Activated naive CD8-positive, alpha-beta T cell treated with anti-CD3 and anti-CD28 coated beads, Interleukin-2, amount 50 U/mL, for 24 hours (primary cell): Measurements from ENCODE around the gene NUCB1.

Experiments
- ATAC-seq: fragments of 150-1000 bp; cut with Tn5 transposase; one replicate; pipeline ENCODE4 v1.10.0; 2021
- DNase-seq: peaks from one replicate; pipeline ENCODE4 v3.0.0; 2021
- H3K27ac Mint-ChIP-seq: one replicate; pipeline ENCODE4 v1.8.0; 2021; ENCODE audit warnings: mild to moderate bottlenecking, mixed read lengths
- H3K27me3 Mint-ChIP-seq: one replicate; pipeline ENCODE4 v1.8.0; 2021; ENCODE audit warnings: mixed read lengths
- H3K36me3 Mint-ChIP-seq: one replicate; pipeline ENCODE4 v1.8.0; 2021; ENCODE audit warnings: low read depth, mixed read lengths
- H3K4me1 Mint-ChIP-seq: one replicate; pipeline ENCODE4 v1.8.0; 2021; ENCODE audit warnings: mixed read lengths
- H3K4me3 Mint-ChIP-seq: one replicate; pipeline ENCODE4 v1.8.0; 2021; ENCODE audit warnings: mild to moderate bottlenecking, moderate library complexity, mixed read lengths
- H3K9me3 Mint-ChIP-seq: one replicate; pipeline ENCODE4 v1.8.0; 2021; ENCODE audit warnings: mixed read lengths

NUCB1 gene

DNA sequence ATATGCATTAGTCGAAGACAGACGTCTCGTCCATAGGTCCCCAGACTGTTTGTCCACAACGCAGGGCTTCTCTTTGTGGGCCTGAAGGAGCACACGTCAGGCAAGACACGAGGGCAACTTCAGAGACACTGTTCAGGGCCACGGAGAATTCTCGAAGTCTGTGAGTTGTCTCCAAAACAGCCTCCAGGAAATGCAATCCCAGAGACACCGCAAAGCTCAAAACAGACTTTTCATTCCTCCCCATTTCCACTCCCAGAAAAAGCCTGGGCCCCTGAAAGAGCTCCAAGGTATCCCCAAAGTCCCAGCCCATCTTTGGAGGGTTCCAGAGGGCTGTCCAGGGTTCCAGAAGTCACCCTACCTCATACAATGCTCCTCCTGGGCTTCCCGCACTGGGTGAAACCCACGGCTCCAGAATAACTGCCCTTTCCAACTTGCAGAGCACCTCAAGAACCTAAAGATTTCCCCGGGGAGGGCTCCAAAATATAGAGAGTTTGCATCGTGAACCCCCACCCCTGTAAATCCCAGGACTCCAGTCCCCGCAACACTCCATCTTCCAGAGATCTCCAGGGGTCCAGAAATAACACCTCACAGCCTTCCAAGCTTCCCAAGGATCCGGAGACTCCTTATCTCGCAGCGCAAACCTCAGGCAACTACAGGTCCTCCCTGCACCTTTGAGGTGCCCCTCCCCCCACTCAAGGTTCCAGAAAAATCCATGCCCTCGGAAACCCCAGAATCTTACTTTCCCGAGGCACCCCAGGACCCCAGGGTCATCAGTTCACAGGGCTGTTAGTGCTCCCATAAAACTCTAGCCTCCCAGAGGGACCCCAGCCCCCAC is 64.3 kb downstream of the NUCB1 start:
- H3K4me1 Mint-ChIP-seq: peaks cover 62% of the 10 kb centered on the region
- H3K36me3 Mint-ChIP-seq: peaks cover 36% of the 10 kb centered on the region
- H3K4me3 Mint-ChIP-seq: peak overlapping the region; percentile 97
- DNase-seq (no peak), ATAC-seq (no peak)
- H3K9me3 Mint-ChIP-seq: no peaks in the 10 kb centered on the region
- H3K27me3 Mint-ChIP-seq: no peaks in the 10 kb centered on the region
- H3K27ac Mint-ChIP-seq: peak overlapping the region; percentile 98

DNA sequence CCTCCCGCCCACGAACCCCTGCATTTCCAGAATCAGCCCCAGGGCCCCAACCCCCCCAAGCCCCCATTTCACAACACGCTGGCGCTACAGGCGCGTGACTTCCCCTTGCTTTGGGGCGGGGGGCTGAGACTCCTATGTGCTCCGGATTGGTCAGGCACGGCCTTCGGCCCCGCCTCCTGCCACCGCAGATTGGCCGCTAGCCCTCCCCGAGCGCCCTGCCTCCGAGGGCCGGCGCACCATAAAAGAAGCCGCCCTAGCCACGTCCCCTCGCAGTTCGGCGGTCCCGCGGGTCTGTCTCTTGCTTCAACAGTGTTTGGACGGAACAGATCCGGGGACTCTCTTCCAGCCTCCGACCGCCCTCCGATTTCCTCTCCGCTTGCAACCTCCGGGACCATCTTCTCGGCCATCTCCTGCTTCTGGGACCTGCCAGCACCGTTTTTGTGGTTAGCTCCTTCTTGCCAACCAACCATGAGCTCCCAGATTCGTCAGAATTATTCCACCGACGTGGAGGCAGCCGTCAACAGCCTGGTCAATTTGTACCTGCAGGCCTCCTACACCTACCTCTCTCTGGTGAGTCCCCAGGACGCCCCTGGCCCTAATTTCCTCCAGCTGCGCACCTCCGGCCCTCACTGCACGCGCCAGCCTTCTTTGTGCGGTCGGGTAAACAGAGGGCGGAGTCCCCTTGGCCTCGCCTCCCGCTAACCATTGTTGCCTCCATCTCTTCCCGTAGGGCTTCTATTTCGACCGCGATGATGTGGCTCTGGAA is 65.1 kb downstream of the NUCB1 start, which contains the start of gene FTL:
Gene FTL, plus strand, starts transcription at position 270 of the 766 bp plus-strand sequence. Its CDS starts 199 bp downstream, at position 469.
- Mint-ChIP-seq H3K9me3 (no peaks in the 10 kb centered on the region), H3K27me3 (no peaks in the 10 kb centered on the region), H3K4me1 (peaks cover 62% of the 10 kb centered on the region), H3K4me3 (peak within 1 kb of the TSS; percentile 97), H3K27ac (peak within 1 kb of the TSS; percentile 98), H3K36me3 (peaks cover 40% of the 10 kb centered on the region)
- DNase-seq: peak; percentile 95
- ATAC-seq: peak; percentile 59

DNA sequence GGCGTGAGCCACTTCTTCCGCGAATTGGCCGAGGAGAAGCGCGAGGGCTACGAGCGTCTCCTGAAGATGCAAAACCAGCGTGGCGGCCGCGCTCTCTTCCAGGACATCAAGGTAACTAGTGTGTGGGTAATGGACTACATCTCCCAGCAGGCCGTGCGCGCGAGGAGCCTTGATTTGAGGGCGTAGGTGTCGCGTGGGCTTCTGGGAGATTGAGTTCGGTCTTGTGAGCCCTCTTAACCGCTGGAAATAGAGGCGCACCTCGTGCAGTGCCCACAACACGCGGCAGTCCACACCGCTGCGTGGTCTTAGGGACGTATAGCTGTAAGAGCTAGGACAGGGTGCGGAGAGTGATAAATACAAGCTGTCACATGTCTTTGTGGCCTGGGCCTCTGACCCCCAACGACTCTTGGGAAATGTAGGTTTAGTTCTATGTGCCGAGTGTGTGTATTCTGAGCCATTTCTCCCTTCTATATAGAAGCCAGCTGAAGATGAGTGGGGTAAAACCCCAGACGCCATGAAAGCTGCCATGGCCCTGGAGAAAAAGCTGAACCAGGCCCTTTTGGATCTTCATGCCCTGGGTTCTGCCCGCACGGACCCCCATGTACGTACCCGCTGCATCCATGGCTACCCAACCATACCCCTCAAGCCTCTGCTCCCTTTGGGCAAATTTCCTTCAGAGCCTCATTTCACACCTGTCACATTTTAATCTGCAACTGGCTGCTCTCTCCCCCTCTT is 65.9 kb downstream of the NUCB1 start:
- Mint-ChIP-seq H3K36me3 (peaks cover 40% of the 10 kb centered on the region), H3K27ac (peak overlapping the region; percentile 98), H3K27me3 (no peaks in the 10 kb centered on the region), H3K9me3 (no peaks in the 10 kb centered on the region), H3K4me3 (peak overlapping the region; percentile 97), H3K4me1 (peaks cover 63% of the 10 kb centered on the region)
- peak; percentile 85 for DNase-seq
- ATAC-seq: peak; percentile 20

GRCh38 chr19:48966541-48967345 is 66.6 kb downstream of the NUCB1 start:
- H3K4me1 Mint-ChIP-seq: peaks cover 59% of the 10 kb centered on the region
- peak overlapping the region; percentile 98 for H3K27ac Mint-ChIP-seq
- no peaks in the 10 kb centered on the region for H3K9me3 Mint-ChIP-seq
- H3K4me3 Mint-ChIP-seq: peak overlapping the region; percentile 97
- H3K36me3 Mint-ChIP-seq: peaks cover 37% of the 10 kb centered on the region
- H3K27me3 Mint-ChIP-seq: no peaks in the 10 kb centered on the region
- no peak for DNase-seq
- ATAC-seq: no peak

- Mint-ChIP-seq H3K4me1 (peaks cover 51% of the 10 kb centered on the region), H3K36me3 (peaks cover 37% of the 10 kb centered on the region), H3K27ac (peak overlapping the region; percentile 98), H3K4me3 (peak overlapping the region; percentile 97), H3K9me3 (no peaks in the 10 kb centered on the region), H3K27me3 (no peaks in the 10 kb centered on the region)
- no peak for DNase-seq
- no peak for ATAC-seq
Measured at GRCh38 chr19:48967346-48968178, 67.5 kb downstream of the NUCB1 start.

GRCh38 chr19:48968179-48968661 is 68.1 kb downstream of the NUCB1 start:
- Mint-ChIP-seq H3K4me1 (peaks cover 47% of the 10 kb centered on the region), H3K36me3 (peaks cover 41% of the 10 kb centered on the region), H3K9me3 (no peaks in the 10 kb centered on the region), H3K27me3 (no peaks in the 10 kb centered on the region), H3K27ac (peak overlapping the region; percentile 98), H3K4me3 (peak overlapping the region; percentile 97)
- ATAC-seq (no peak), DNase-seq (no peak)

DNA sequence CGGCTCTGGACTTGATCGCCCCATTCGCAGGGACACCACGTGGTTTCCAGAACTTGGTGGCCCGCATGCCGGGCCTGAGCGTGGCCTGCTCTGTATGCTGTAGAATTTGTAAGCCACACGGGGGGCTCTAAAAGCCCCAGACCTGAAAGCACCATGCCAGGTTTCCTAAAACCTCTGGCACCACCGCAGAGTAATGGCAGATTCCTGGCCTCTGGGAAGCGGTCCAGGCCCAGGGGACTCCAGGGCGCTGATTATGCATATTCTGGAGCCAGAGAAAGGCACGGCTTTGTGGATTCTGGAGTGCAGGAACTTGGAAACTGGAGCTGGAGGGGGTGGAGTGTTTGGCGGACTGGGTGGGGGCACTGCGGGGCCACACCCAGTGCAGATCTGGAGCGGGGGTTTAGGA is 68.7 kb downstream of the NUCB1 start:
- no peak overlapping the region for H3K27ac Mint-ChIP-seq
- H3K36me3 Mint-ChIP-seq: peaks cover 41% of the 10 kb centered on the region
- ATAC-seq (no peak), DNase-seq (no peak)
- H3K9me3 Mint-ChIP-seq: no peaks in the 10 kb centered on the region
- H3K4me3 Mint-ChIP-seq: no peak overlapping the region
- no peaks in the 10 kb centered on the region for H3K27me3 Mint-ChIP-seq
- peaks cover 41% of the 10 kb centered on the region for H3K4me1 Mint-ChIP-seq

DNA sequence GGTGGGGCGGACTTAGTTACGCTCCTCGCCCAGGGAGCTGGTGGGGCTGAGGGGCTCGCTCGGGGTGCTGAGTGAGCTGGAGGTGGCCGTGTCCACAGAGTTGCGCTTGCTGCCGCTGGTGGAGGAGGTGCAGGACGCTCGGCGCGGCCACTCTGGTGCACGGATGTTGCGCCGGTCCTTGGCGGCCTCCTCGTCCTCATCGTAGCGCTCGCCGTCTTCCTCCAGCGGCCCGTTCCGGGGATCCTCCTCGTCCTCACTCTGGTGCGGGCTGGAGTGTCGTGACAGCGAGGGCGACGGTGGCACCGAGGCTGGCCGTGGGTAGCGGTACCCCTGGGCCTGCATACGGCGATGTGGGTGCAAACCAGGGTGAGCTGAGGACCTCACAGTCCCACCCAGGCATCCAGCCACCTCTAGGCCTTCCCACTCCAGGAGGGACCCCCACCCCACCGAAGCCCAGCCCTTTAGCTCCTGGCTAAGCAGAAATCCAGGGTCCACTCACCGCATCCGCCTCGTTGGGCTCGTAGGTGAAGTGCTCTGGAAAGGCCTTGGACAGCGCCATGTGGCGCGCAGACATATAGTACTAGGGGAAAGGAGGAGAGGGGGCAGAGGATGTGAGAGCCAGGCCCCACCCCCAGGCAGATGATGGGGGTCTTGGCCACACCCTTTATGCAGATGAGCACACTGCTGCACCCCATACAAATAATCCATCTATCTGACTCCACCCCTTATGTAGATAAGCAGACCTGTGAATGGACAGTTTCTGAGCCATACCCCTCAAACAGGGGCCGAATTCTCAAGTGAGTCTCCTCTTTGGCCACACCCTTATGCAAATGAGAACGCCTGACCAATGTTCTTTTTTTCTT is 69.4 kb downstream of the NUCB1 start:
- Mint-ChIP-seq H3K27ac (no peak overlapping the region), H3K9me3 (no peaks in the 10 kb centered on the region), H3K4me1 (peaks cover 34% of the 10 kb centered on the region), H3K4me3 (no peak overlapping the region), H3K27me3 (no peaks in the 10 kb centered on the region), H3K36me3 (peaks cover 45% of the 10 kb centered on the region)
- ATAC-seq (no peak), DNase-seq (no peak)

DNA sequence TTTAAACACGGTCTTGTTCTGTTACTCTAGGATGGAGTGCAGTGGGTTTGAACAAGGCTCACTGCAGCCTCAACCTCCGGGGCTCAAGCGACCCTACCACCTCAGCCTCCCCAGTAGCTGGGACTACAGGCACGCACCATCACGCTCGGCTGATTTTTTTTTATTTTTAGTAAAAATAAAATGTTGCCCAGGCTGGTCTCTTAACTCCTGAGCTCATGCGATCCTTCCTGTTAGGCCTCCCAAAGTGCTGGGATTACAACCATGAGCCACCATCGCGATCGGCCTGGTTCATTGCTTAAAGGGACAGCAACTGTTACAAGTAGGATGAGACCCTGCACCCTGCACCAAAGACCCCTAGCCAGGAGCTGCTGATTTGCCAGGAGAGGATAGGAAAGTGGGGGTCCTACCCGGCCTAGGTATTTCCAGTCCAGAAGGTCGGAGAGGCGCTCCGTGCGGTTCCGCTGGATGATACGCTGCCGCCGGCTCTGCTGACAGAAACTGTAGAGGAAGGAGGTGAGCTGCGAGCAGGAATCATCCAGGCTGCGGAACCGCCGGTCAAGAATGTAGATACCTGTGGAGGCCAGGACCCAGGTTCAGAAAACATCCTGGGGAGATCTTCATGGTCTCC is 70.1 kb downstream of the NUCB1 start:
- Mint-ChIP-seq H3K4me3 (no peak overlapping the region), H3K36me3 (peaks cover 44% of the 10 kb centered on the region), H3K9me3 (no peaks in the 10 kb centered on the region), H3K4me1 (peaks cover 27% of the 10 kb centered on the region), H3K27ac (no peak overlapping the region), H3K27me3 (no peaks in the 10 kb centered on the region)
- ATAC-seq (no peak), DNase-seq (no peak)

GRCh38 chr19:48970923-48971395 is 70.8 kb downstream of the NUCB1 start:
- DNase-seq (peak; percentile 90), ATAC-seq (peak; percentile 81)
- H3K9me3 Mint-ChIP-seq: no peaks in the 10 kb centered on the region
- H3K36me3 Mint-ChIP-seq: peaks cover 37% of the 10 kb centered on the region
- peak overlapping the region; percentile 56 for H3K27ac Mint-ChIP-seq
- no peaks in the 10 kb centered on the region for H3K27me3 Mint-ChIP-seq
- peaks cover 20% of the 10 kb centered on the region for H3K4me1 Mint-ChIP-seq
- H3K4me3 Mint-ChIP-seq: no peak overlapping the region
